ENCODE data around the gene TTYH2.

DNA sequence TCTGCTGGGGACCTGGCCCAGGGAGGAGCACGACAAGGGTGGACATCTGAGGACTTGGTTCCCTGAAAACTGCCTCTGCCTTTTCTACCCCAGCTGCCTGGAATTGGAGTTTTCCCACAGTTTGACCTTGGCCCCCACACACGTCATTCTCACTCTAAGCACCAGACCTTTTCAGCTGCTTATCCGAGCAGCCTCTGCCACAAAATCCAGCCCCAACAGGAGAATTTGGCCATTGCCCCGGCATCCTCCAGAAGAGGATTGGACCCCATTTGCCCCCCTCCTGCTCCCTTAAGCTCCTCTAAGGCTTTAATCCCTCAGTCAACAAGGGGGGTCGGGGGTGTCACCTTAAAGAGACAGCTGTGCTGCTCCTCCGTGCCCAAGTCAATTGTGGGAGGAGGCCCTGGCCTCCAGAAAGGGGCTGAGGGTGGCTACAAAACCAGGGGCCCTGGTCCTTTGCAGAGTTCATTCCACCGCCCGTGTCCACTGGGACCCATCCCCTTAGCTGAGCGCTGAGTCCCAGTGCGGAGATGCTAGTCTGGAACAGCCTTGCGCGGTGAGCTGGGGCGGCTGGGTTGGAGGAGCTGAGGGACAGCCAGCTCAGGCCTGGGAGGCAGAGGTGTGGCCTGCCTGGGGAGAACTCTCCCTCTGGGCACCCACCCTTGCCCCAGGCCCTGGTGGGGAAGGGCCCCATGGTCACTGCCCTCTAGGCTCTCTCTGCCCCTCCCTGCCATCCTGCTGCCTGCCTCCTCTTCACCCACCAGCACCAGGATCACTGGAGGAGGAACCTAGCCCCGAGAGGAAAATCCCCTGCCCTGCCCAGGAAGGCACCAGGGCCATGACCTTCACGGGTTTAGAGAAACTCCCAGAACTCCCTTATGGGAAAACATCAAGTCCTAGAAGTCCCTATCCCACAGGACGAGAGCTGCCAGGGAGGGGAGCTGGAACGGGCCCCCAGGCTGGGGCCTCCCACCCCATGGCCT, 18.8 kb downstream of the TTYH2 start:
- TF ChIP-seq CTCF (IDR thresholded peaks at IDR 0.05; ENCODE audit: poor library complexity, severe bottlenecking): no peak
- TF ChIP-seq EP300 (conservative IDR thresholded peaks at IDR 0.05; ENCODE audit: poor library complexity, severe bottlenecking): no peak
- no peak for TF ChIP-seq EZH2 (IDR thresholded peaks at IDR 0.05; ENCODE audit: borderline replicate concordance, insufficient read depth, low read length, poor library complexity, severe bottlenecking)
- no peak for TF ChIP-seq POLR2AphosphoS5 (IDR thresholded peaks at IDR 0.05)
- no peak for TF ChIP-seq REST (IDR thresholded peaks at IDR 0.05; ENCODE audit: borderline replicate concordance)
- TF ChIP-seq MXI1 (conservative IDR thresholded peaks at IDR 0.05; ENCODE audit: poor library complexity, severe bottlenecking): no peak
- TF ChIP-seq RAD21 (conservative IDR thresholded peaks at IDR 0.05): no peak
